SK-N-SH (cell line): Measurements from ENCODE around the gene ACSS2.

Source experiments
- CTCF ChIP-seq: fragments of 200-600 bp; sonication (generic); IDR thresholded peaks from 2 replicates; pipeline ENCODE4 v1.6.1; 2017; ENCODE audit warnings: antibody characterized with exemption, mild to moderate bottlenecking, moderate library complexity
- ELF1 ChIP-seq: IDR thresholded peaks from 2 replicates; pipeline ENCODE4 v1.4.0; 2012
- EZH2phosphoT487 ChIP-seq: fragments of 200-600 bp; sonication (generic); IDR thresholded peaks from 2 replicates; pipeline ENCODE4 v1.6.1; 2017; ENCODE audit warnings: low read depth, mixed run types, mild to moderate bottlenecking, antibody characterized with exemption, moderate library complexity, borderline replicate concordance
- FOXJ3 ChIP-seq: sonication (generic); formaldehyde crosslinking; IDR thresholded peaks from 2 replicates; pipeline ENCODE4 v1.5.1; 2020; ENCODE audit warnings: mild to moderate bottlenecking, missing genetic modification reagents
- GATA2 ChIP-seq: sonication (generic); formaldehyde crosslinking; IDR thresholded peaks from 2 replicates; pipeline ENCODE4 v1.5.0; 2020; ENCODE audit warnings: mild to moderate bottlenecking, missing genetic modification reagents
- JUND ChIP-seq: IDR thresholded peaks from 2 replicates; pipeline ENCODE4 v1.4.0; 2012
- MEF2A ChIP-seq: IDR thresholded peaks from 2 replicates; pipeline ENCODE4 v1.4.0; 2012; ENCODE audit warnings: low read depth, borderline replicate concordance
- PBX3 ChIP-seq: IDR thresholded peaks from 2 replicates; pipeline ENCODE4; 2012
- POLR2AphosphoS5 ChIP-seq: IDR thresholded peaks from 2 replicates; pipeline ENCODE4 v1.6.1; 2012; ENCODE audit warnings: low read depth, low read length
- RAD21 ChIP-seq: IDR thresholded peaks from 2 replicates; pipeline ENCODE4 v1.6.1; 2012; ENCODE audit warnings: mild to moderate bottlenecking, low read length
- SIN3A ChIP-seq: IDR thresholded peaks from 2 replicates; pipeline ENCODE4 v1.6.1; 2012; ENCODE audit warnings: low read depth, mild to moderate bottlenecking, low read length, moderate library complexity, borderline replicate concordance
- YY1 ChIP-seq: IDR thresholded peaks from 2 replicates; pipeline ENCODE4 v1.4.0; 2012; ENCODE audit warnings: low read depth, mild to moderate bottlenecking
- TF ChIP-seq, protein P1 (sequence below): IDR thresholded peaks from 2 replicates; pipeline ENCODE4 v1.6.1; 2012; ENCODE audit warnings: mild to moderate bottlenecking, low read depth, low read length, moderate library complexity
- TF ChIP-seq, protein P2 (sequence below): fragments of 150-350 bp; IDR thresholded peaks from 2 replicates; pipeline ENCODE4 v1.6.1; 2017; ENCODE audit warnings: antibody characterized with exemption, low read length, low read depth, borderline replicate concordance

DNA sequence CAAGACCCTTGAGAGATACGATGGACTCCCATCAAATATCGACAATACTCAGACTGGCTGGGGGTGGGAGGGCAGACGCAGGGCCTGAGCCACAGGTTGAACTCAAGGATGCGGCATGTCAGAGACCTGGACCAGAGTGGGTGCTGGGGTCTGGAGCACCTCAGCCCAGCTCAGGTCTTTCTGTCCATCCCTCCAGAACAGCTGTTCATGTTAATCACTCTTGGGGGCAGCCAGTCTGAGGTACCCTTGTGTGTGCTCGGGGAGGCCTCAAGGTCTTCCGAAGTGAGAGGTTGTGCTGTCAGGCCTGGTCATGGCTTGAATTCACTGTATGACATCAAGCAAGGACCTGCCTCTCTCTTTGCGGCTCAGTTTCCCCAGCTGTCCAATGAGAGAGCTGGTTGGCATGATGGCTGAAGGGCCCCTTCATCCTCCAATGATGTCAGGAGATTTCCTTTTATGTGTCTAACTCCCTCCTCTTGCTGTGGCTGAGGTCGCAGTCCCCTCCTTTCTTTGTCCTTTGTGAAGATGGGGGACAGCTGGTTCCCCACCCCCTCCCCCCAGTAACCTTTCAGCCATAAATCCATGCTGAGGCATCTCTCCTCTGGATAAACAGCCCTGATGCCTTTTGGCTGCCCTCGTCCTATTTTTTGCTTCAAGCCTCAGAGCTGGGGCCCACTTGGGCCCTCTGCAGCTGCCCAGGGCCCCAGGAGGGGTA lies 94.6 kb downstream of the ACSS2 start:
- TF ChIP-seq GATA2 (no peak), YY1 (no peak), CTCF (no peak), MEF2A (no peak), JUND (no peak), ELF1 (no peak), PBX3 (no peak), RAD21 (no peak), FOXJ3 (CRISPR knock-in tag) (no peak), SIN3A (no peak), EZH2phosphoT487 (no peak), POLR2AphosphoS5 (no peak)
- TF ChIP-seq, protein P1, sequence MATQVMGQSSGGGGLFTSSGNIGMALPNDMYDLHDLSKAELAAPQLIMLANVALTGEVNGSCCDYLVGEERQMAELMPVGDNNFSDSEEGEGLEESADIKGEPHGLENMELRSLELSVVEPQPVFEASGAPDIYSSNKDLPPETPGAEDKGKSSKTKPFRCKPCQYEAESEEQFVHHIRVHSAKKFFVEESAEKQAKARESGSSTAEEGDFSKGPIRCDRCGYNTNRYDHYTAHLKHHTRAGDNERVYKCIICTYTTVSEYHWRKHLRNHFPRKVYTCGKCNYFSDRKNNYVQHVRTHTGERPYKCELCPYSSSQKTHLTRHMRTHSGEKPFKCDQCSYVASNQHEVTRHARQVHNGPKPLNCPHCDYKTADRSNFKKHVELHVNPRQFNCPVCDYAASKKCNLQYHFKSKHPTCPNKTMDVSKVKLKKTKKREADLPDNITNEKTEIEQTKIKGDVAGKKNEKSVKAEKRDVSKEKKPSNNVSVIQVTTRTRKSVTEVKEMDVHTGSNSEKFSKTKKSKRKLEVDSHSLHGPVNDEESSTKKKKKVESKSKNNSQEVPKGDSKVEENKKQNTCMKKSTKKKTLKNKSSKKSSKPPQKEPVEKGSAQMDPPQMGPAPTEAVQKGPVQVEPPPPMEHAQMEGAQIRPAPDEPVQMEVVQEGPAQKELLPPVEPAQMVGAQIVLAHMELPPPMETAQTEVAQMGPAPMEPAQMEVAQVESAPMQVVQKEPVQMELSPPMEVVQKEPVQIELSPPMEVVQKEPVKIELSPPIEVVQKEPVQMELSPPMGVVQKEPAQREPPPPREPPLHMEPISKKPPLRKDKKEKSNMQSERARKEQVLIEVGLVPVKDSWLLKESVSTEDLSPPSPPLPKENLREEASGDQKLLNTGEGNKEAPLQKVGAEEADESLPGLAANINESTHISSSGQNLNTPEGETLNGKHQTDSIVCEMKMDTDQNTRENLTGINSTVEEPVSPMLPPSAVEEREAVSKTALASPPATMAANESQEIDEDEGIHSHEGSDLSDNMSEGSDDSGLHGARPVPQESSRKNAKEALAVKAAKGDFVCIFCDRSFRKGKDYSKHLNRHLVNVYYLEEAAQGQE, result no peak
- TF ChIP-seq, protein P2, sequence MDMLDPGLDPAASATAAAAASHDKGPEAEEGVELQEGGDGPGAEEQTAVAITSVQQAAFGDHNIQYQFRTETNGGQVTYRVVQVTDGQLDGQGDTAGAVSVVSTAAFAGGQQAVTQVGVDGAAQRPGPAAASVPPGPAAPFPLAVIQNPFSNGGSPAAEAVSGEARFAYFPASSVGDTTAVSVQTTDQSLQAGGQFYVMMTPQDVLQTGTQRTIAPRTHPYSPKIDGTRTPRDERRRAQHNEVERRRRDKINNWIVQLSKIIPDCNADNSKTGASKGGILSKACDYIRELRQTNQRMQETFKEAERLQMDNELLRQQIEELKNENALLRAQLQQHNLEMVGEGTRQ, result no peak
